ENCODE measurements around the gene TMSB4X. TPM values are rescaled to one million over a fixed set of nuclear protein-coding genes. Genes with fewer than 3 reads are reported as not detected.
A peak's percentile ranks its signal among the peaks of the same experiment; 100 is the strongest.
"Not testable (repeated sequence)": the region's sequence is repeated elsewhere in the genome, so short reads cannot be mapped to it uniquely, and the experiment has no call there.

TMSB4X gene
- polyA plus RNA-seq, 1 donor (not counting 4 experiments of a cell fraction or from before 2014, with no cell fraction given): 2,500 TPM

- no peak for FAIRE-seq
- no peak for TF ChIP-seq EZH2 (IDR thresholded peaks at IDR 0.05; ENCODE audit: low read length)
- TF ChIP-seq CTCF (optimal IDR thresholded peaks at IDR 0.05 in 1 of 3, IDR thresholded peaks at IDR 0.05 in 1 of 3, conservative IDR thresholded peaks at IDR 0.05 in 1 of 3; ENCODE audit: extremely low read depth in 1 of 3, insufficient read depth in 2 of 3, low read length in 3 of 3): no peak
These were observed 1.2 kb downstream of the TMSB4X start for GRCh38 chrX:12975991-12976558.

GRCh38 chrX:12976819-12977732 lies 2.2 kb downstream of the TMSB4X start:
- DNase-seq (ENCODE audit: low read depth, low spot score); FAIRE-seq; H3K9me3 ChIP-seq (ENCODE audit: control insufficient read depth, low read depth, low read length); dilution Hi-C loops (cut with MboI; ENCODE audit: extremely low pct_ligation_motif_present, low sequenced_read_pairs); H3K36me3 ChIP-seq (ENCODE audit: control insufficient read depth in 2 of 2, extremely low read depth in 1 of 2, insufficient read depth in 2 of 2, low read length in 2 of 2); H3K27me3 ChIP-seq (ENCODE audit: control insufficient read depth, extremely low read depth, insufficient read depth, low read length); H3K9me1 ChIP-seq (ENCODE audit: control insufficient read depth, extremely low read depth, insufficient read depth, low read length); H4K20me1 ChIP-seq (ENCODE audit: control insufficient read depth, extremely low read depth, insufficient read depth, low read length); H2AFZ ChIP-seq (ENCODE audit: control insufficient read depth, low read length): not testable (repeated sequence)
- Histone ChIP-seq H3K27ac (ENCODE audit: control insufficient read depth, insufficient read depth, low read length) (peak overlapping the region; percentile 91), H3K4me2 (ENCODE audit: control insufficient read depth, extremely low read depth, insufficient read depth, low read depth, low read length) (peak overlapping the region; percentile 69), H3K4me3 (ENCODE audit: control insufficient read depth in 2 of 3, extremely low read depth in 1 of 3, insufficient read depth in 2 of 3, low read depth in 1 of 3, low read length in 3 of 3) (peak overlapping the region; percentile 82 to 88 (median 84)), H3K9ac (ENCODE audit: control insufficient read depth, extremely low read depth, insufficient read depth, low read length) (peak overlapping the region; percentile 94), H3K79me2 (ENCODE audit: control insufficient read depth, insufficient read depth, low read length) (peaks cover 12% of the 10 kb centered on the region), H3K4me1 (ENCODE audit: control insufficient read depth, extremely low read depth, insufficient read depth, low read length) (peaks cover 10% of the 10 kb centered on the region)

More at GRCh38 chrX:12975991-12976558, 1.2 kb downstream of the TMSB4X start:
- Histone ChIP-seq H3K4me3 (ENCODE audit: control insufficient read depth in 2 of 3, extremely low read depth in 1 of 3, insufficient read depth in 2 of 3, low read depth in 1 of 3, low read length in 3 of 3) (peak overlapping the region; percentile 82 to 88 (median 84)), H3K36me3 (ENCODE audit: control insufficient read depth in 2 of 2, extremely low read depth in 1 of 2, insufficient read depth in 2 of 2, low read length in 2 of 2) (no peaks in the 10 kb centered on the region), H2AFZ (ENCODE audit: control insufficient read depth, low read length) (no peak overlapping the region), H4K20me1 (ENCODE audit: control insufficient read depth, extremely low read depth, insufficient read depth, low read length) (no peaks in the 10 kb centered on the region), H3K79me2 (ENCODE audit: control insufficient read depth, insufficient read depth, low read length) (peaks cover 12% of the 10 kb centered on the region), H3K27me3 (ENCODE audit: control insufficient read depth, extremely low read depth, insufficient read depth, low read length) (no peaks in the 10 kb centered on the region), H3K4me1 (ENCODE audit: control insufficient read depth, extremely low read depth, insufficient read depth, low read length) (peaks cover 10% of the 10 kb centered on the region), H3K27ac (ENCODE audit: control insufficient read depth, insufficient read depth, low read length) (peak overlapping the region; percentile 91), H3K4me2 (ENCODE audit: control insufficient read depth, extremely low read depth, insufficient read depth, low read depth, low read length) (peak overlapping the region; percentile 16), H3K9ac (ENCODE audit: control insufficient read depth, extremely low read depth, insufficient read depth, low read length) (peak overlapping the region; percentile 94), H3K9me3 (ENCODE audit: control insufficient read depth, low read depth, low read length) (peaks cover 2% of the 10 kb centered on the region), H3K9me1 (ENCODE audit: control insufficient read depth, extremely low read depth, insufficient read depth, low read length) (no peaks in the 10 kb centered on the region)
- dilution Hi-C loops (cut with MboI; ENCODE audit: extremely low pct_ligation_motif_present, low sequenced_read_pairs): no loop called here
- DNase-seq (ENCODE audit: low read depth, low spot score): no peak
